Urinary bladder (tissue), 4 donors: ENCODE measurements around the gene NAV2. TPM values are rescaled to one million over a fixed set of nuclear protein-coding genes. Genes with fewer than 3 reads are reported as not detected.
"Not testable (repeated sequence)": the region's sequence is repeated elsewhere in the genome, so short reads cannot be mapped to it uniquely, and the experiment has no call there.

ENCODE experiments used
- DNase-seq: peaks from one replicate; pipeline ENCODE4 v3.0.0-alpha.2; 2015; ENCODE audit errors: extremely low spot score
- H3K27ac ChIP-seq: one replicate; pipeline ENCODE4 v1.5.1; 2013; ENCODE audit warnings: low read depth, mild to moderate bottlenecking, moderate library complexity
- H3K36me3 ChIP-seq: one replicate; pipeline ENCODE4 v1.6.1; 2013; ENCODE audit warnings: mild to moderate bottlenecking, moderate library complexity; ENCODE audit not compliant: insufficient read depth
- H3K4me1 ChIP-seq: one replicate; pipeline ENCODE4 v1.6.1; 2013; ENCODE audit warnings: mild to moderate bottlenecking, moderate library complexity; ENCODE audit not compliant: insufficient read depth
- H3K4me3 ChIP-seq: one replicate; pipeline ENCODE4 v1.5.1; 2013; ENCODE audit warnings: low read depth, low read length
- WGBS: extraction: QIAGEN DNeasy Blood & Tissue Kit; methylation state at CpG from one replicate; pipeline ENCODE4 v1.1.7; 2013; 5-methylcytosine and 5-hydroxymethylcytosine counted together
- polyA plus RNA-seq: library from polyadenylated mRNA; stranded (reverse); fragments of 200-250 nt; gene quantifications from one replicate; pipeline ENCODE4 v1.2.3, GENCODE V29; 2013
- total RNA-seq: library from RNA; depleted of rRNA; stranded (reverse); fragments of >200 nt; gene quantifications from one replicate; pipeline ENCODE4 v1.2.3, GENCODE V29; 2014
- donor health status: healthy with polysubstance abuse.
- donor health status: healthy.

The NAV2 gene
- total and polyA plus RNA-seq, 2 donors = 7.8 to 10.6 TPM

GRCh38 chr11:20126724-20127123 lies 414.1 kb downstream of the NAV2 start:
- no peak for DNase-seq
- H3K4me1 ChIP-seq = no peaks in the 10 kb centered on the region

GRCh38 chr11:20127671-20128527 lies 415.3 kb downstream of the NAV2 start:
- no peak for DNase-seq
- no peaks in the 10 kb centered on the region for H3K36me3 ChIP-seq
- no peak overlapping the region for H3K4me3 ChIP-seq
- 64% methylated on average over 16 of the region's 16 CpGs for WGBS
- no peak overlapping the region for H3K27ac ChIP-seq
- H3K4me1 ChIP-seq = no peaks in the 10 kb centered on the region

More at GRCh38 chr11:20126724-20127123, 414.1 kb downstream of the NAV2 start:
- no peak overlapping the region for H3K27ac ChIP-seq
- no peak overlapping the region for H3K4me3 ChIP-seq
- H3K36me3 ChIP-seq = no peaks in the 10 kb centered on the region
- WGBS = 82% methylated on average over 8 of the region's 8 CpGs

GRCh38 chr11:20128528-20128825 lies 415.8 kb downstream of the NAV2 start:
- not testable (repeated sequence) for H3K4me1 ChIP-seq, H3K4me3 ChIP-seq, H3K36me3 ChIP-seq, DNase-seq, H3K27ac ChIP-seq
- WGBS = 87% methylated on average over 7 of the region's 7 CpGs

- Histone ChIP-seq H3K4me1 (no peaks in the 10 kb centered on the region), H3K4me3 (no peak overlapping the region), H3K36me3 (no peaks in the 10 kb centered on the region), H3K27ac (no peak overlapping the region)
- WGBS = 73% methylated on average over 4 of the region's 4 CpGs
- DNase-seq = no peak
These were observed 417.0 kb downstream of the NAV2 start for GRCh38 chr11:20129665-20130064.

- DNase-seq = peak; percentile 58
- Histone ChIP-seq H3K4me1 (no peaks in the 10 kb centered on the region), H3K4me3 (peak overlapping the region; percentile 27), H3K27ac (no peak overlapping the region), H3K36me3 (no peaks in the 10 kb centered on the region)
- 18% methylated on average over 51 of the region's 51 CpGs for WGBS
These were observed 419.4 kb downstream of the NAV2 start for GRCh38 chr11:20131788-20132666.

GRCh38 chr11:20132667-20133039 lies 420.0 kb downstream of the NAV2 start:
- Histone ChIP-seq H3K4me3 (no peak overlapping the region), H3K27ac (no peak overlapping the region), H3K4me1 (no peaks in the 10 kb centered on the region), H3K36me3 (no peaks in the 10 kb centered on the region)
- no peak for DNase-seq
- 46% methylated on average over 8 of the region's 8 CpGs for WGBS

GRCh38 chr11:20134991-20135736 lies 422.5 kb downstream of the NAV2 start:
- 79% methylated on average over 5 of the region's 5 CpGs for WGBS
- Histone ChIP-seq H3K36me3 (no peaks in the 10 kb centered on the region), H3K27ac (no peak overlapping the region), H3K4me3 (no peak overlapping the region), H3K4me1 (no peaks in the 10 kb centered on the region)
- no peak for DNase-seq

GRCh38 chr11:20137637-20138036 lies 425.0 kb downstream of the NAV2 start:
- no peaks in the 10 kb centered on the region for H3K4me1 ChIP-seq

GRCh38 chr11:20138707-20139106 lies 426.1 kb downstream of the NAV2 start:
- Histone ChIP-seq H3K36me3 (no peaks in the 10 kb centered on the region), H3K27ac (no peak overlapping the region), H3K4me1 (no peaks in the 10 kb centered on the region), H3K4me3 (no peak overlapping the region)
- DNase-seq = no peak
- WGBS = 74% methylated on average over 4 of the region's 4 CpGs

More at GRCh38 chr11:20137637-20138036, 425.0 kb downstream of the NAV2 start:
- no peak for DNase-seq
- Histone ChIP-seq H3K36me3 (no peaks in the 10 kb centered on the region), H3K27ac (no peak overlapping the region), H3K4me3 (no peak overlapping the region)

- 92% methylated on average over 1 of the region's 1 CpG for WGBS
- DNase-seq = no peak
These were observed 441.7 kb downstream of the NAV2 start for GRCh38 chr11:20154381-20154780.

GRCh38 chr11:20155683-20156279 lies 443.1 kb downstream of the NAV2 start:
- WGBS = 3% methylated on average over 19 of the region's 19 CpGs
- Histone ChIP-seq H3K27ac (no peak overlapping the region), H3K4me3 (no peak overlapping the region), H3K36me3 (no peaks in the 10 kb centered on the region), H3K4me1 (no peaks in the 10 kb centered on the region)
- DNase-seq = no peak

More at GRCh38 chr11:20154381-20154780, 441.7 kb downstream of the NAV2 start:
- Histone ChIP-seq H3K4me3 (no peak overlapping the region), H3K36me3 (no peaks in the 10 kb centered on the region), H3K4me1 (no peaks in the 10 kb centered on the region), H3K27ac (no peak overlapping the region)

- DNase-seq = no peak
- 1% methylated on average over 51 of the region's 51 CpGs for WGBS
- no peaks in the 10 kb centered on the region for H3K4me1 ChIP-seq
- H3K4me3 ChIP-seq = peak overlapping the region; percentile 16
- H3K27ac ChIP-seq = no peak overlapping the region
- H3K36me3 ChIP-seq = no peaks in the 10 kb centered on the region
These were observed 443.7 kb downstream of the NAV2 start for GRCh38 chr11:20156280-20156875.
